ENCODE results near the gene SCAF1.

SCAF1 gene

GRCh38 chr19:49646586-49646985 lies 4.6 kb downstream of the SCAF1 start:
- no peak for DNase-seq (ENCODE audit: low spot score)
- TF ChIP-seq, protein P1, sequence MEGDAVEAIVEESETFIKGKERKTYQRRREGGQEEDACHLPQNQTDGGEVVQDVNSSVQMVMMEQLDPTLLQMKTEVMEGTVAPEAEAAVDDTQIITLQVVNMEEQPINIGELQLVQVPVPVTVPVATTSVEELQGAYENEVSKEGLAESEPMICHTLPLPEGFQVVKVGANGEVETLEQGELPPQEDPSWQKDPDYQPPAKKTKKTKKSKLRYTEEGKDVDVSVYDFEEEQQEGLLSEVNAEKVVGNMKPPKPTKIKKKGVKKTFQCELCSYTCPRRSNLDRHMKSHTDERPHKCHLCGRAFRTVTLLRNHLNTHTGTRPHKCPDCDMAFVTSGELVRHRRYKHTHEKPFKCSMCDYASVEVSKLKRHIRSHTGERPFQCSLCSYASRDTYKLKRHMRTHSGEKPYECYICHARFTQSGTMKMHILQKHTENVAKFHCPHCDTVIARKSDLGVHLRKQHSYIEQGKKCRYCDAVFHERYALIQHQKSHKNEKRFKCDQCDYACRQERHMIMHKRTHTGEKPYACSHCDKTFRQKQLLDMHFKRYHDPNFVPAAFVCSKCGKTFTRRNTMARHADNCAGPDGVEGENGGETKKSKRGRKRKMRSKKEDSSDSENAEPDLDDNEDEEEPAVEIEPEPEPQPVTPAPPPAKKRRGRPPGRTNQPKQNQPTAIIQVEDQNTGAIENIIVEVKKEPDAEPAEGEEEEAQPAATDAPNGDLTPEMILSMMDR (IDR thresholded peaks at IDR 0.05; ENCODE audit: extremely low read depth, insufficient read depth, missing control alignments) = no peak
- in situ Hi-C loops (cut with MboI; ENCODE audit: low pct_unique_long_range_greater_than_20kb, low sequenced_read_pairs, unreplicated experiment) = no loop called here

GRCh38 chr19:49651029-49651819 lies 9.2 kb downstream of the SCAF1 start:
- in situ Hi-C loops (cut with MboI; ENCODE audit: low pct_unique_long_range_greater_than_20kb, low sequenced_read_pairs, unreplicated experiment) = no loop called here
- TF ChIP-seq, protein P1 (IDR thresholded peaks at IDR 0.05; ENCODE audit: extremely low read depth, insufficient read depth, missing control alignments) = no peak

GRCh38 chr19:49651820-49652550 lies 10.0 kb downstream of the SCAF1 start:
- in situ Hi-C loops (cut with MboI; ENCODE audit: low pct_unique_long_range_greater_than_20kb, low sequenced_read_pairs, unreplicated experiment) = no loop called here
- no peak for DNase-seq (ENCODE audit: low spot score)
- TF ChIP-seq, protein P1 (IDR thresholded peaks at IDR 0.05; ENCODE audit: extremely low read depth, insufficient read depth, missing control alignments) = no peak

More at GRCh38 chr19:49651029-49651819, 9.2 kb downstream of the SCAF1 start:
- peak; percentile 19 for DNase-seq (ENCODE audit: low spot score)

DNA sequence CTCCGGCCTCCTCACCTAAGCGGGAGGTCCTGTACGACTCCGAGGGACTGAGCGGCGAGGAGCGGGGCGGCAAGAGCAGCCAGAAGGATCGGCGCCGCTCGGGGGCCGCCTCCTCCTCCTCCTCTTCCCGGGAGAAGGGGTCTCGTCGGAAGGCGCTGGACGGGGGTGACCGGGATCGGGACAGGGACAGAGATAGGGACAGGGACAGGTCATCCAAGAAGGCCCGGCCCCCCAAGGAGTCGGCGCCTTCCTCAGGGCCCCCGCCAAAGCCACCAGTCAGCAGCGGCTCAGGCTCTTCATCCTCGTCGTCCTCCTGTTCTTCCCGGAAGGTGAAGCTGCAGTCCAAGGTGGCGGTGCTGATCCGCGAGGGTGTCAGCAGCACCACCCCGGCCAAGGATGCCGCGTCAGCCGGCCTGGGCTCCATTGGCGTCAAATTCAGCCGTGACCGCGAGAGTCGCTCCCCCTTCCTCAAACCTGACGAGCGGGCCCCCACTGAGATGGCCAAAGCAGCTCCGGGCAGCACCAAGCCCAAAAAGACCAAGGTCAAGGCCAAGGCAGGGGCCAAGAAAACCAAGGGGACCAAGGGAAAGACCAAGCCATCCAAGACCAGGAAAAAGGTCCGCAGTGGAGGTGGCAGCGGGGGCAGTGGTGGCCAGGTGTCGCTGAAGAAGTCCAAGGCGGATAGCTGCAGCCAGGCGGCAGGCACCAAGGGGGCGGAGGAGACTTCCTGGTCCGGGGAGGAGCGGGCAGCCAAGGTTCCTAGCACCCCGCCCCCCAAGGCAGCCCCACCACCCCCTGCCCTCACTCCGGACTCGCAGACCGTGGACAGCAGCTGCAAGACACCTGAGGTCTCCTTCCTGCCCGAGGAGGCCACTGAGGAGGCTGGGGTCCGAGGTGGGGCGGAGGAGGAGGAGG lies 10.8 kb downstream of the SCAF1 start:
- in situ Hi-C loops (cut with MboI; ENCODE audit: low pct_unique_long_range_greater_than_20kb, low sequenced_read_pairs, unreplicated experiment) = no loop called here
- peak; percentile 33 for DNase-seq (ENCODE audit: low spot score)
- TF ChIP-seq, protein P1 (IDR thresholded peaks at IDR 0.05; ENCODE audit: extremely low read depth, insufficient read depth, missing control alignments) = no peak

DNA sequence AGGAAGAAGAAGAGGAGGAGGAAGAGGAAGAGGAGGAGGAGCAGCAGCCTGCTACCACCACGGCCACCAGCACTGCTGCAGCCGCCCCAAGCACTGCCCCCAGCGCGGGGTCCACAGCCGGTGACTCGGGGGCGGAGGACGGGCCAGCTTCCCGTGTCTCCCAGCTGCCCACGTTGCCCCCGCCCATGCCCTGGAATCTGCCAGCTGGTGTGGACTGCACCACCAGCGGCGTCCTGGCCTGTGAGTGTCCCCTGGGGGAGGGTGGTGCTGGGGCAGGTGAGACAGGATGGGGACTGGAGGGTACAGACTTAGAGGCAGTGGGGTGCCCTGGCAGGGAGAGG lies 11.4 kb downstream of the SCAF1 start:
- DNase-seq (ENCODE audit: low spot score) = peak; percentile 23
- TF ChIP-seq, protein P1 (IDR thresholded peaks at IDR 0.05; ENCODE audit: extremely low read depth, insufficient read depth, missing control alignments) = no peak
- in situ Hi-C loops (cut with MboI; ENCODE audit: low pct_unique_long_range_greater_than_20kb, low sequenced_read_pairs, unreplicated experiment) = no loop called here

- DNase-seq (ENCODE audit: low spot score) = no peak
- TF ChIP-seq, protein P1 (IDR thresholded peaks at IDR 0.05; ENCODE audit: extremely low read depth, insufficient read depth, missing control alignments) = no peak
- in situ Hi-C loops (cut with MboI; ENCODE audit: low pct_unique_long_range_greater_than_20kb, low sequenced_read_pairs, unreplicated experiment) = no loop called here
These were observed 12.6 kb downstream of the SCAF1 start for GRCh38 chr19:49654581-49654980.

Measured in GM13977 (cell line).